HG03457 (cell line): ENCODE measurements around the gene USHBP1.

Source experiments
- ATAC-seq: cut with Tn5 transposase; IDR thresholded peaks from one replicate; pipeline ENCODE4 v1.9.1; 2021; ENCODE audit warnings: moderate number of reproducible peaks; ENCODE audit not compliant: unreplicated experiment

The USHBP1 gene

DNA sequence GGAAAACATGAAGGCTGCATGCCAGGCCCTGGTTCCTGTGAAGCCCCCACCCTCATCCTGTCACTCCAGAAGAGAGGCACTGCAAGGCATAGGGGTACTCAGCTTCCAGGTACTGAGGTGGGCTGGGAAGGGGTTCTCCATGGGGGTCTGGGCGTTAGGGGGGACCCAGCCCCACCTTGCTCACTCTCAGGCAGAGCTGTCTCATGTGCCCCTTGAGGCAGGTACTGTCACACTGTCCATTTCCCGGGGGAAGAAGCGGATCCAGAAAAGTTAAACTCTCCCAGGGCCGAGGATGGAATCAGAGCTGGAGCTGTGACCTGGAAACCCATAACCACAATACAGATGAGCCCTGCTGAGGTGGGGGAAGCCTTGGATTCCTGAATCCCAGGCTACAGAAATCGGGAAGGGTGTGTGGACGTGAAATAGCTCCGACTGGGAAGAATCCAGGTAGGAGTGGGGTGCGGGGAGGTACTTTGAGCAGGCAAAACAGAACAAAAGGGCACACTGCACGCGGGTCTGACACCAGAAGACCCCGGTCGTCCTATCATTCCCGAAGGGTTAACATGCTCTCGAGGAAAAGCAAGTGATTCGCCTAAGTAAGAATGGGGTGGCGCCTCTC lies 49.9 kb downstream of the USHBP1 start:
- ATAC-seq, result no peak

DNA sequence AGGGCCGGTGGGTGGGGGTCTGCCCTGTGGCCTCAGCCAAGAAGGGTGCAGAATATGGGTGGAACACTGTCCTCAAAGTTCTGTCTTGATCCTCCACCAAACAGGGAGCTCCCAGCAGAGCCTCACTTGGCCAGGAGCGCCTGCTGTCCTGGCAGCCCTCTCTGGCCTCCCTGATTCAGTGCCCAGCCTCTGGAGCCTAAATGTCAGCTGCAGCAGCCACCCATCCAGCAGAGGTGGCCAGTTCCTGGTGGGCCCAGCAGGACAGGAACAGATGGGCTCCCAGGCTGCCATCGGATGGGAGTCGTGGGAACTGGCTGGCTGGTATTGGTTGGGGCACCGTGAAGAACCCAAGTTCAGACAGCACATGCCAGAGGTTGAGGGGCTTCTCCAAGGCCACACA lies 51.2 kb downstream of the USHBP1 start:
- no peak for ATAC-seq

DNA sequence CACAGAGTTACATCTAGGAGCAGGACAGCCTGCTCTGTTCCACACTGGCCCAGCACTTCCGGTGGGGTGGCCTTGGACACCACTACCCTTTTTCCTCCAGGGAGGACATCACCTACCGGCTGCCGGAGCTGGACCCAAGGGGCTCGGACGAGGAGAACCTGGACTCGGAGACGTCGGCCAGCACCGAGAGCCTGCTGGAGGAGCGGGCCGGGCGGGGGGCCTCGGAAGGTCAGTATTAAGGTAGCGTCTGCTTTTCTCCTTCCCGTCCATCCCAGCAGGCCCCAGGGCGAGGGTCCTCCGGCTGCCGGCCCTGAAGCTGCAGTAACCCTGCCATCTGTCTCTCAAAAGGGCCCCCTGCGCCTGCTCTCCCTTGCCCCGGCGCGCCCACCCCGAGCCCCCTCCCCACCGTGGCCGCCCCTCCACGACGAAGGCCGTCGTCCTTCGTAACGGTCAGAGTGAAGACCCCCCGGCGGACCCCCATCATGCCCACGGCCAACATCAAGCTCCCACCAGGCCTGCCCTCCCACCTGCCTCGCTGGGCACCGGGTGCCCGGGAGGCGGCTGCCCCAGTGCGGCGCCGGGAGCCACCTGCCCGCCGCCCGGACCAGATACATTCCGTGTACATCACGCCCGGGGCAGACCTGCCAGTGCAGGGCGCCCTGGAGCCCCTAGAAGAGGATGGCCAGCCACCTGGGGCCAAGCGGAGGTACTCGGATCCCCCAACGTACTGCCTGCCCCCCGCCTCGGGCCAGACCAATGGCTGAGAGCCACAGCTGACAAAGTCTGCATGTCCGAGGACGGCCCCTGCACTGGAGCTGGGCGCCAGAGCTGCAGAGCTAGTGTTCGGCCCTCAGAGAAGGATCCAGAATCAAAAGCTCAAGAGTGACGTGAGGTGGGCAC lies 52.7 kb downstream of the USHBP1 start:
- no peak for ATAC-seq

DNA sequence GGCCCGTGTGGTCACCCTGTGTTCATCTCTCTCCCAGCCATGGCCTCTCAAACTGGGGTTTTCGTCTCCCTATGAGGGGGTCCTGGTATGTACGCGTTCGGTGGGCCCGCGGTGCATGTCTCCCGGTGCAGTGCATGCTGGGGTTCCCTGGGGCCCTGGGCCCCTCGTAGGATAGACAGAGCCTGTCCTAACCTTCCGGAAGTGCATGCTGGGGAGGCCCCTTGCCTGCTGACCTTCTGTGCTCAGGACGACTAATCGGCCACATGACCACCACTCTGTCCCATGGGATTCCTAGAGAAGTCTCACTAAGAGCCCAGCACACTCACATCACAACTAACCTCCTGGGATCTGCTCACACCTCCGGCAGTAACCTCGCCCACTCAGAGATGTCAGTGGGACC lies 54.2 kb downstream of the USHBP1 start:
- ATAC-seq, result no peak

DNA sequence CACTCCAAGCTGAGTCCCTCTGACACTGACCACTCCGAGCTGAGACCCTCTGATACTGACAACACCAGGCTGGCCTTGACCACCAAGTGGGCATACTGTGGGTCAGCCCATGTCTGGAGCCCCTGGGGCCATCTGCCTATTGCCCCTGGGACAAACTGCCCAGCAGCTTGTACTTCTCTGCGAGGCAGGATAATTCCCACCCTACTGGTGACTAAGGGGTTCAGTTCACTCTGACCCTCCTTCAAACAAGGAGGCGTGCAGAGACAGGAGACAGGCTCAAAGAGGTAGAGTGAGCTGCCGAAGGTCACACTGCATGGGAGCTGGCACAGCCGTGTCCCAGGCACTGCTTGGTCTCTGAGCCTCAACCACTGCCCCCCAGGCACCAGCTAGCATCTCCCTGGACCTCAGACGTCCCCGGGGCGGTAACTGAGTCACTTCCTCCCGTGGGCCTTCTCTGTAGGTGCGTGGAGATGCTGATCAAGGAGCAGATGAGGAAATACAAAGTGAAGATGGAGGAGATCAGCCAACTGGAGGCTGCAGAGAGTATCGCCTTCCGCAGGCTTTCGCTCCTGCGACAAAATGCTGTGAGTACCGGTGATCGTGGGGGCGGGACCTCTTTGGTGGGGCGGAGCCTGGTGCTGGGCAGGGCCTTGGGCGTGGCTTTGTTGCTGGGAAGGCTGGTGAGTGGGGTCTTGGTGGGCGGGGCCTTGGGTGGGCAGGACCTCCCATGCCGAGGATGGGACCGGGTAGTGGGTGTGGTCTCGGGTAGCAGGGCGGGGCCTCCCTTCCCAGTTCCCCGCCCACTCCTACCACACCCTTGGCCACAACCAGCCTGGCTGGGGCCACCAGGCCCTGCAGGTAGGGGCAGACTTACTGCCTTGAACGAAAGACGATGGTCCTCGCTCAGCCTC lies 55.2 kb downstream of the USHBP1 start:
- ATAC-seq, result no peak

DNA sequence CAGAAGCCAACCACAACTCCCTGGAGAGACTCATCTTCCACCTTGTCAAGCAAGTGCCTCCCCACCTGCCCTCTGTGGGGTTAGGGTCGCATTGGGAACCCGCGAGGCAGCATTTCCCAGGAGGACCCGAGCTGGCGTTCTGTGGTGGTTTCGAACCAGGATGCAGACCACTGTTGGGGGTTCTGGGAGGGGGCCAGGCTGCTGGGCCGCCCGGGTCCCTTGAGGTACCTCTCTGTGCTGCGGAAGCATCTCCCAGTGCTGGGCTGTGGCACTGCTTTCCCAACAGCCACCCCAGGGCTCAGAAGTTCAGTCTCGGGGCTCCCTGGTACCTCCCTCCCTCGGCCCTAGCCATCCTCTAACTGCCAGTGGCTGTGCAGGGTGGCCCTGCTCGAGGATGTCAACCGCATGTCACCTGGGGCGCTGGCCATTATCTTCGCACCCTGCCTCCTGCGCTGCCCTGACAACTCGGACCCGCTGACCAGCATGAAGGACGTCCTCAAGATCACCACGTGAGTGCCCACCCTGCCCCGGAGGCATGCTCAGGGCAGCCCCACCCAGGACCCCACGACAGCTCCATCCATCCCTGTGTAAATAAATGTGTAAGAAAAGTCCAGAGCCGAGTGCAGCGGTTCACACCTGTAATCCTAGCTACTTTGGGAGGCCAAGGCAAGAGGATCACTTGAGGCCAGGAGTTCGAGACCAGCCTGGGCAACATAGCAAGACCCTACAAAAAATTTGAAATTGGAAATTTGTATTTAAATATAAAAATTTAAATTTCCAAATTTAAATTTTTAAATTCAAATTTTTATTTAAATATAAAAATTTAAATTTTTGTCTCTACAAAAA lies 57.6 kb downstream of the USHBP1 start:
- no peak for ATAC-seq

DNA sequence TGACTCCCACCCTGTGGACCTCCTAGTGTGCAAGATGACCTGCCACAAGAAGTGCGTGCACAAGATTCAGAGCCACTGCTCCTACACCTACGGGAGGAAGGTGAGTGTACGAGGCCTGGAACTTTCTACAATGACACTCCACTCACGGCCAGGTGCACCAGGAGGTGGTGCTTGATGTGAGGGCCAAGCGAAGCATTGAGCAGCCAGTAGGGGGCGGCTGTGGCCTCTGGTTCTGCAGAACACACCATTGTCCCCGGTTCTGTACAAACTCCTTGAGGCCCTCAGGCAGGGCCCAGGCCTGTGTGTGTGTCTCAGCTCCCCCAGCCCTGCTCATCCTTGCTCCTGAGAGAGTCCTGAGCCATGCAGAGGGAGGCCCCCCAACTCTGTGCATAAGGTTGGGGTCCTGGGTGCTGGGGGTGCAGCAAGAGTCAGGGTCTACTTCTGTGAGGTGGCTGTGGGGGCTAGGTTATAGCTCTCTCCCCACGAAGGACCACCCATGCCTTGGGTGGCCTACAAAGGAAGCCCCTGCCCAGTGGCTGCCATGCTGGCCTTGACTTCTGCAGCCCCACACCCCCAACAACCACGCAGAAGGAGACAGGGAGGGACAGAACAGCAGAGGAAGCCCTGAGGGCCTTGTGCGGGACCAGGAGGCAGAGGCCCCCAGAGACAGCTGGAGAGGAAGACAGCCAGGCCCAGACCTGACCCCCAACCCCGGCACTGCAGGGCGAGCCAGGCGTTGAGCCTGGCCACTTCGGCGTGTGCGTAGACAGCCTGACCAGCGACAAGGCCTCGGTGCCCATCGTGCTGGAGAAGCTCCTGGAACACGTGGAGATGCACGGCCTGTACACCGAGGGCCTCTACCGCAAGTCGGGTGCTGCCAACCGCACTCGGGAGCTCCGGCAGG lies 59.1 kb downstream of the USHBP1 start:
- ATAC-seq, result no peak

DNA sequence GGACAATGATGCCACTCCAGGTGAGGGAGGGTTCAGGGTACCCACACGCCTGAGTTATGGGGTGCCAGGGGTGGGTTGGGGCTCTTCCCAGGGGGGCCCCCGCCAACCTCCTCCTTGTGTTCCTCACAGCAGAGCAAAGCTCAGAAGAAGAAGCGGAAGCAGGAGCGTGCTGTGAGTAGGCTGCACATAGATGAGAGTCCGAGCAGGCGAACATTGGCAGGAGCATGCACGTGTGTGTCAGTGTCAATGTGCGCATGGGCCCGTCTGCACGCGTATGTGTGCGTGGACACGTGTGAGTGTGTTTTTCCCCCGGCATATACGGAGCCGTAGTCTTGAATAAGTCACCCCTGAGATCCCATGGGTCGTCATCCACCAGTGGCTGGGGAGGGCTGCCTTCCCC lies 61.8 kb downstream of the USHBP1 start:
- no peak for ATAC-seq

DNA sequence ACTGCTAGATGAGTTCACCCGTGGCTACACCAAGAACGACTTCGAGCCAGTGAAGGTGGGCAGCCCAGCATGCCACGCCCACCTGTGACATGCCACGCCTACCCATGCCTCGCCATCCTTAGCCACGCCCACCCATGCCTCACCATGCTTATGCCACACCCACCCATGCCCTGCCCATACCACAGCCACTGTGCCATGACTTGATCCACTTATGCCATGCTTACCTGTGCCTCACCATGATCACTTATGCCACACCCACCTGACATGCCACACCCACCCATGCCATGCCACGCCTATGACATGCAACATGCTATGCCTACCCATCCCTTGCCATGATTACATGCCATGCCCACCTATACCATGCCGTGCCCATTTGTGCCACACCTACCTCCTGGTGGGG lies 62.3 kb downstream of the USHBP1 start:
- ATAC-seq, result no peak

DNA sequence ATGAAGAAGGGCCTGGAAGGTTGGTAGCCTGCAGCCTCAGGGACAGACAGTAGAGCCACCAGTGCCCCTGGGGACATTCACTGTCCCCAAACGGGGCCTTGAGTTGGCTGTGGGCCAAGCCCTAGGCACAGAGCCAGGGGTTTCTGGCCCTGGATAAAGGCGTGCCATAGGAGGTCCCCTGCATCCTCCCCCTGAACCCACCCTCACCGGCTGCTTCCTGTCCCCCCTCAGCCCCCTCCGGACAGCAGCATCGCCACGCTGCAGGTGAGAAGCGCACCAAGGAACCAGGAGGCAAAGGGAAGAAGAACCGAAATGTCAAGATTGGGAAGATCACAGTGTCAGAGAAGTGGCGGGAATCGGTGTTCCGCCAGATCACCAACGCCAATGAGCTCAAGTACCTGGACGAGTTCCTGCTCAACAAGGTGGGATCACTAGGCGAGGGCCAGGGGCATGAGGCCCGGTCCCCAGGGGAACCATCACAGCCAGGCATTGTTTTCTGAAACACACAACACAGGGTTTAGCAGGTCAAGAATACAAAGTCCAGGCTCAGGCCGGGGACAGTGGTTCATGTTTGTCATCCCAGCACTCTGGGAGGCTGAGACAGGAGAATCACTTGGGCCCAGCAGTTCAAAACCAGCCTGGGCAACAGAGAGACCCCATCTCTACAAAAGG lies 64.0 kb downstream of the USHBP1 start:
- ATAC-seq, result no peak
